Endothelial cell of umbilical vein (primary cell): ENCODE results near the gene ECHDC1.
A peak's percentile ranks its signal among the peaks of the same experiment; 100 is the strongest.

ENCODE experiments used
- POLR2A ChIP-seq: IDR thresholded peaks from 2 replicates; pipeline ENCODE4 v1.6.1; 2012; ENCODE audit warnings: low read depth, mild to moderate bottlenecking, control low read depth, low read length
- POLR2AphosphoS5 ChIP-seq: IDR thresholded peaks from 2 replicates; pipeline ENCODE4 v1.6.1; 2012; ENCODE audit warnings: low read depth, mild to moderate bottlenecking, control low read depth, low read length, moderate library complexity; ENCODE audit not compliant: insufficient read depth
- TF ChIP-seq, protein P1 (sequence below), 2 donors: IDR thresholded peaks; 1 replicate in 1 of 2; 2 replicates in 1 of 2; pipeline ENCODE4 v1.5.1; 2011; ENCODE audit warnings: low read length in 2 of 2, mild to moderate bottlenecking in 2 of 2, moderate library complexity in 2 of 2, control low read depth in 1 of 2, inconsistent platforms in 1 of 2, low read depth in 1 of 2; ENCODE audit not compliant: insufficient read depth in 1 of 2; ENCODE audit errors: extremely low read depth in 1 of 2
- TF ChIP-seq, protein P2 (sequence below): IDR thresholded peaks from 2 replicates; pipeline ENCODE4 v1.6.1; 2011; ENCODE audit not compliant: insufficient read depth, insufficient read length

DNA sequence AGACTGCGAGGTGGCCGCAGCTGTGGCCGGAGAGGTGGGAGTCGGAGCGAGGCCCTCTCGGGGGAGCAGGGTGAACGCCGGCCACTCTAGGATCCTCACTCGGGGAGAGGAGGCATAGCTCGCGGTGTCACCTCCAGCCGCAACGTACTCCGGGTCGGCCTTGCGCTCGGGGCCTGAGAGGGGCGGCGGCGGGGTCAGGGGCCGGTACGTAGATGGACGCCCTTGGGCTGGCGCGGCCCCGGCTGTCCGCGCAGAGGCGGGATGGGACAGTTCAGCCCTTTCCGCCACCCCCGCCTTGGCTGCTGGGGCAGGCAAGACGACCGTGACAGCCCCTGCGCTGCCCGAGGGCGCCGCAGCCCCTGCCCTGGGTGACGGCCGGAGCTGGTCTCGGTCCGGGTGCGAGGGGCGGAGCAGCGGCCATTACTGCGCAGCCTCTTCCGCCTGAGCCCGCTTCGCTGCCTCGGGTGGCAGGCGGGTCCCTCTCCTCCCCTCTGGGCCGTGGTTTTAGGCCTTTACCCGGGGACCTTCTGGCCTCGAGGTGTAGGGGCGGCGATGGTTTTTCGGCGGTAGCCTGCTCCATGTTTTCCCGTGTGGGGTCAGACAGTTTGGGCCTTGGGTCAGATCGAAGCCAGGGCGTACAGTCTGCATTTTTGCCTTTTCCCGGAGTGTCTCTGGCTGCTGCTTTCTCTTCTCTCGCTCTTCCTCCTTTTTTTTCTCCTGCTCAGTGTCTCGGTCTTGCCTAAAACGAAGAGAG, 76.3 kb downstream of the ECHDC1 start:
- TF ChIP-seq, protein P1, sequence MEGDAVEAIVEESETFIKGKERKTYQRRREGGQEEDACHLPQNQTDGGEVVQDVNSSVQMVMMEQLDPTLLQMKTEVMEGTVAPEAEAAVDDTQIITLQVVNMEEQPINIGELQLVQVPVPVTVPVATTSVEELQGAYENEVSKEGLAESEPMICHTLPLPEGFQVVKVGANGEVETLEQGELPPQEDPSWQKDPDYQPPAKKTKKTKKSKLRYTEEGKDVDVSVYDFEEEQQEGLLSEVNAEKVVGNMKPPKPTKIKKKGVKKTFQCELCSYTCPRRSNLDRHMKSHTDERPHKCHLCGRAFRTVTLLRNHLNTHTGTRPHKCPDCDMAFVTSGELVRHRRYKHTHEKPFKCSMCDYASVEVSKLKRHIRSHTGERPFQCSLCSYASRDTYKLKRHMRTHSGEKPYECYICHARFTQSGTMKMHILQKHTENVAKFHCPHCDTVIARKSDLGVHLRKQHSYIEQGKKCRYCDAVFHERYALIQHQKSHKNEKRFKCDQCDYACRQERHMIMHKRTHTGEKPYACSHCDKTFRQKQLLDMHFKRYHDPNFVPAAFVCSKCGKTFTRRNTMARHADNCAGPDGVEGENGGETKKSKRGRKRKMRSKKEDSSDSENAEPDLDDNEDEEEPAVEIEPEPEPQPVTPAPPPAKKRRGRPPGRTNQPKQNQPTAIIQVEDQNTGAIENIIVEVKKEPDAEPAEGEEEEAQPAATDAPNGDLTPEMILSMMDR (IDR thresholded peaks at IDR 0.05; ENCODE audit: extremely low read depth in 1 of 2, insufficient read depth in 1 of 2, low read depth in 1 of 2, low read length in 2 of 2) = no peak
- TF ChIP-seq POLR2A (peak; percentile 93), POLR2AphosphoS5 (peak; percentile 97)
- TF ChIP-seq, protein P2, sequence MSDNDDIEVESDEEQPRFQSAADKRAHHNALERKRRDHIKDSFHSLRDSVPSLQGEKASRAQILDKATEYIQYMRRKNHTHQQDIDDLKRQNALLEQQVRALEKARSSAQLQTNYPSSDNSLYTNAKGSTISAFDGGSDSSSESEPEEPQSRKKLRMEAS = no peak
